AG04449 (cell line): ENCODE results near the gene TRHDE.

Experiments used
- CTCF ChIA-PET: fragments of 350-600 bp; formaldehyde crosslinking; extraction: SDS; loops from one replicate; lab custom pipeline; 2021; ENCODE audit warnings: antibody characterized with exemption; lab: Yijun Ruan, JAX
- POLR2A ChIA-PET: fragments of 400-600, 350-600 bp; formaldehyde crosslinking; extraction: SDS; loops from one replicate; lab custom pipeline; 2020; ENCODE audit warnings: antibody characterized with exemption, inconsistent platforms; lab: Yijun Ruan, JAX
- DNase-seq: peaks from one replicate; pipeline ENCODE4 v3.0.0-alpha.2; 2010; ENCODE audit warnings: low read depth, low spot score
- H3K4me3 ChIP-seq: 2 replicates; pipeline ENCODE4 v1.5.1; 2011; ENCODE audit warnings: low read depth, mild to moderate bottlenecking, control low read depth, low read length
- TF ChIP-seq, protein P1 (sequence below): IDR thresholded peaks from one replicate; pipeline ENCODE4 v1.5.1; 2011; ENCODE audit warnings: mild to moderate bottlenecking, moderate library complexity, low read length, control low read depth, inconsistent platforms; ENCODE audit not compliant: insufficient read depth; ENCODE audit errors: missing control alignments

Gene TRHDE

DNA sequence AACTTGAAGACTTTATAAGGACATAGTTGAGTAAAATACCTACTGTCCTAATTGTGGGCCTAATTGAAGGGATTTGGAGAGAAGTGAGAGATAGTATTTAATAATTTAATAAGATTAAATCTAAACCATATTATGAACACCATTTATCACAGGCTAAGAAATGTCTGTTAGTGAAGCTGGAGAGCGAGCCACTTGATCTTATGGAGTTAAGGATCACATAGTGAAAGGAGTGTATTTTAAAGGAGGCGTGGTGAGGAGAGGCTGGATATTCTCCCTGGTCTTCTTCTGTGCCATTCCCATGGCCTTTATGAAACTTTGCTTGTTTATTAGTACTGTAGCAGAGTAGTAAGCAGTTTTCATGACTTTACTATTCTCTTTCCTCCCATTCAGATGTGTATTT lies 172.4 kb downstream of the TRHDE start:
- TF ChIP-seq, protein P1, sequence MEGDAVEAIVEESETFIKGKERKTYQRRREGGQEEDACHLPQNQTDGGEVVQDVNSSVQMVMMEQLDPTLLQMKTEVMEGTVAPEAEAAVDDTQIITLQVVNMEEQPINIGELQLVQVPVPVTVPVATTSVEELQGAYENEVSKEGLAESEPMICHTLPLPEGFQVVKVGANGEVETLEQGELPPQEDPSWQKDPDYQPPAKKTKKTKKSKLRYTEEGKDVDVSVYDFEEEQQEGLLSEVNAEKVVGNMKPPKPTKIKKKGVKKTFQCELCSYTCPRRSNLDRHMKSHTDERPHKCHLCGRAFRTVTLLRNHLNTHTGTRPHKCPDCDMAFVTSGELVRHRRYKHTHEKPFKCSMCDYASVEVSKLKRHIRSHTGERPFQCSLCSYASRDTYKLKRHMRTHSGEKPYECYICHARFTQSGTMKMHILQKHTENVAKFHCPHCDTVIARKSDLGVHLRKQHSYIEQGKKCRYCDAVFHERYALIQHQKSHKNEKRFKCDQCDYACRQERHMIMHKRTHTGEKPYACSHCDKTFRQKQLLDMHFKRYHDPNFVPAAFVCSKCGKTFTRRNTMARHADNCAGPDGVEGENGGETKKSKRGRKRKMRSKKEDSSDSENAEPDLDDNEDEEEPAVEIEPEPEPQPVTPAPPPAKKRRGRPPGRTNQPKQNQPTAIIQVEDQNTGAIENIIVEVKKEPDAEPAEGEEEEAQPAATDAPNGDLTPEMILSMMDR: no peak
- ChIA-PET CTCF (no interaction called here), POLR2A (no interaction called here)
- DNase-seq: no peak
- no peak overlapping the region for H3K4me3 ChIP-seq

- no peak for DNase-seq
- TF ChIP-seq, protein P1: no peak
- POLR2A ChIA-PET: no interaction called here
- no peak overlapping the region for H3K4me3 ChIP-seq
- CTCF ChIA-PET: no interaction called here
Measured at GRCh38 chr12:72448089-72448488, 175.9 kb downstream of the TRHDE start.

DNA sequence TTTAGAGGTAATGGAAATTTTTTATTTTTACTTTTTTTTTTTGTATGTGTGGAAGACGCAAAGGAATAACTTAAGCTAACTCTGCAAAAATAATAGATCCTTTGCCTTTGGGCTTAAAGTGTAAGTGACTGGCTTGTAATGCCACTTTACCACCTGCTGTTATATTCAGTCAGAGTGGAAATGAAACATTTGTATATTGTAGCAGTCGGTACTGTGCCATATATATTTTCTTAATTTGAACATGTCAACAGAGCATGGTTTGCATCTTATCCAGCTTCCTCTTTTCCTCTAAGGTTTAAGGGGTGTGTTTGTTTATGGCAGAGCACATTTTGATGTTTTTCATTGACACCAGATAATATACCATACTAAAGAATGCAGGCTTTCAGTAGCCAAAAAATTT lies 176.6 kb downstream of the TRHDE start:
- TF ChIP-seq, protein P1: no peak
- POLR2A ChIA-PET: interaction anchor here (0.5 kb wide), 1 partner anchor 14 kb away, joined by 3 read pairs; no protein-coding TSS in a partner anchor
- CTCF ChIA-PET: no interaction called here
- H3K4me3 ChIP-seq: no peak overlapping the region
- DNase-seq: no peak

DNA sequence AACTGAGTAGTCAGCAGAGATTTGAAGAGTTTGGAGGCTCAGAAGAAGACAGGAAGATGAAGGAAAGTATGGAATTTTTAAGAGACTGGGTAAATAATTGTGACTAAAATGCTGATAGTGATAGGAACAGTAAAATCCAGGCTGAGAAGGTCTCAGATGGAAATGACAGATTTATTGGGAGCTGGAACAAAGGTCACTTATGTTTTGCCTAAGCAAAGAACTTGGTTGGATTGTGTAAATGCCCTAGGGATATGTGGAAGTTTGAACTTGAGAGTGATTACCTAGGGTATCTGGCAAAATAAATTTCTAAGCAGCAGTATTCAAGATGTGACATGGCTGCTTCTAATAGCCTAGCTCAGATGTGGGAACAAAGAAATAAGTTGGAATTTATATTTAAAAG lies 180.9 kb downstream of the TRHDE start:
- DNase-seq: no peak
- ChIA-PET CTCF (interaction anchor here (1.1 kb wide), 1 partner anchor 10 kb away, joined by 4 read pairs; no protein-coding TSS in a partner anchor), POLR2A (no interaction called here)
- TF ChIP-seq, protein P1: no peak
- no peak overlapping the region for H3K4me3 ChIP-seq

DNA sequence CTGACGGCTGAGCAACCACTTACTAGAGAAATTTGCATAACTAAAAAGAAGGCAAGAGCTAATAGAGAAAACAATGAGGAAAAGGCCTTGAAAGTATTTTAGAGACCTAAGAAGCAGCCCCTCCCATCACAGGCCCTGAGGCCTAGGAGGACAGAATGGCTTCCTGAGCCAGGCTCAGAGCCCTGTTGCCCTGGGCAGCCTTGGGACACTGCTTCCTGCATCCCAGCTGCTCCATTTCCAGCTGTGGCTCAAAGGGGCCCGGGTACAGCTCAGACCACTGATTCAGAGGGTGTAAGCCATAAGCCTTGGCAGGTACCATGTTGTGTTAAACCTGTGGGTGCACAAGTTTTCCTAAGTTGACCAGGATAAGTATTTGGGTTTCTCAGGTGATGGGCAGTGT lies 181.4 kb downstream of the TRHDE start:
- POLR2A ChIA-PET: no interaction called here
- CTCF ChIA-PET: interaction anchor here (1.1 kb wide), 1 partner anchor 10 kb away, joined by 4 read pairs; no protein-coding TSS in a partner anchor
- no peak overlapping the region for H3K4me3 ChIP-seq
- DNase-seq: no peak
- TF ChIP-seq, protein P1: no peak

- ChIA-PET POLR2A (no interaction called here), CTCF (no interaction called here)
- no peak for DNase-seq
- TF ChIP-seq, protein P1: no peak
- H3K4me3 ChIP-seq: no peak overlapping the region
Measured at GRCh38 chr12:72464471-72464870, 192.3 kb downstream of the TRHDE start.
